SK-MEL-5 (cell line): Measurements from ENCODE around the gene CRACR2B. TPM values are rescaled to one million over a fixed set of nuclear protein-coding genes. Genes with fewer than 3 reads are reported as not detected.

Experiments
- DNase-seq: peaks from one replicate; pipeline ENCODE4 v3.0.0-alpha.2; 2016; ENCODE audit warnings: low read depth, low spot score
- in situ Hi-C: cut with HindIII; loops from 2 replicates; pipeline ENCODE4 v1.10.0; 2016; ENCODE audit warnings: low sequenced_read_pairs, high pct_unique_total_duplicates, low pct_unique_long_range_greater_than_20kb
- polyA plus RNA-seq, 2 experiments: library from polyadenylated mRNA; depleted of rRNA; stranded (reverse); fragments of >200 nt; gene quantifications; 2 replicates each; pipeline ENCODE4 v1.2.3, GENCODE V29; 2015
- total RNA-seq: library from RNA; depleted of rRNA; stranded (reverse); fragments of >200 nt; shearing (Covaris generic); gene quantifications from 2 replicates; pipeline ENCODE4 v1.2.3, GENCODE V29; 2014; rRNA removed

The CRACR2B gene
- not detected in 2 replicates for total RNA-seq
- not detected in 2 replicates for polyA plus RNA-seq (2015; cell fraction: cytosol; rRNA removed)
- polyA plus RNA-seq (2015; cell fraction: nucleus; rRNA removed), result 0.62 TPM in 1 of 2 replicates, not detected in the other

DNA sequence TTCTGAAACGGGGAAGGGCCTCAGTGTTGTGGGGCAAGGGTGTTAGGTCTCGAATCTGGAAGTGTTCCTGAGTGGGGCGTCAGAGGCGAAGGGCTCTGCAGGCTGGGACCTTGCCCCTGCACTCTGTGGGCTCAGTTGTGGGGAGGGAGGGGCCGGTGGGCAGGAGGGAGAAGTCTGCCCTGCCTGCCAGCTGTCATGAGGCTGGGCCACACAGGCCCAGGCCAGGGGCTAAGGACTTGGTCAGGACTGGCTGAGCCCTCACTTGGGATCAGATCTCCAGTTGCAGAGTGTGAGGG is at the start of gene CRACR2B:
TSS of gene CRACR2B (plus strand) at position 23 of the 296 bp plus-strand sequence. CDS start 689 bp downstream, outside the sequence.
- no peak for DNase-seq
- in situ Hi-C loops, result no loop called here

DNA sequence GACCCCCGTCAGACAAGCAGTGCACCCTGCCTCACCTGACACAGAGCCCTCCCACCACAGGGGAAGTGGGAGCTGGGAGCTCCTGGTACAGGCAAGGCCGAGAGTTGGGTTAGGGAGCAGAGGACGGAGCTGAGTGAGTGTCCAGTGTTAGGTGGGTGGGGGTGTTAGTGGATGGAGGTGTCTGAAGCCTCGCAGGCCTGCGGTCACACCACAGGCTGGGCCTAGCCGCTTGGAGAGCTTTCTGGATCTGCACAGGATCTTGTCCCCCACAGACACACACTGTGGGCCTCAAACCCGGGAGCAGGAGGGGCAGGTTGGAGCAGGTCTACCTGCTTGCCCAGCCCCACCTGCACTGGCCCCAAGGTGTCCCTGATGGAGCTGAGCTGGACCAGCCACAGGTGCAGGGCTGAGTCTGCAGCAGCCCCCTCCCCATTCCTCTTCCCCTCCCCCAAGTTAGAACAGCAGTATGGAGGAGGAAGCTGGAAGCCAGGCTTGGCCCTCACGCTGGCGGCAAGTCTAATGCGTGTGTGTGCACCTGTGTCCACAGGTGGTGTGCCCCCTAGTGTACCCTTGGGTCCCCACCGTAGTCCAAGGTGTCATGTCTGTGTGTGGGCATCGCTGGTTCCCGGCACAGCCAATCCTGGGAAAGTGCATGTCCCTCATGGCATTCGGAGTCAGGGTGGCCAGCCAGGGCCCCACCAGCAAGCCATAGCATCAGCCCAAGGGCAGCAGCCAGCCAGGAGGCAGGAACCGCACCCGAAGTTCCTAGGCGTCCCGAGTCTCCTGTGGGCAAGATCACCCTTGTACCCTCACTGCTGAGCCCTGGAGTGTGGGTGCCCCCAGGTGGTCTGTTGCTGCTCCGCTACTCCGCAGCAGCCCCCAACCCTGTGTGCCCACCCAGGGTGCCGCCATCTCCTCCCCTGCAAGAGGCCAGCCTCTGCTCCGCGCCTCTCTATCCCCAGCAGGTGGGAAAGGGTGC is 48.5 kb upstream of the CRACR2B start:
- in situ Hi-C loops, result no loop called here
- DNase-seq, result no peak

DNA sequence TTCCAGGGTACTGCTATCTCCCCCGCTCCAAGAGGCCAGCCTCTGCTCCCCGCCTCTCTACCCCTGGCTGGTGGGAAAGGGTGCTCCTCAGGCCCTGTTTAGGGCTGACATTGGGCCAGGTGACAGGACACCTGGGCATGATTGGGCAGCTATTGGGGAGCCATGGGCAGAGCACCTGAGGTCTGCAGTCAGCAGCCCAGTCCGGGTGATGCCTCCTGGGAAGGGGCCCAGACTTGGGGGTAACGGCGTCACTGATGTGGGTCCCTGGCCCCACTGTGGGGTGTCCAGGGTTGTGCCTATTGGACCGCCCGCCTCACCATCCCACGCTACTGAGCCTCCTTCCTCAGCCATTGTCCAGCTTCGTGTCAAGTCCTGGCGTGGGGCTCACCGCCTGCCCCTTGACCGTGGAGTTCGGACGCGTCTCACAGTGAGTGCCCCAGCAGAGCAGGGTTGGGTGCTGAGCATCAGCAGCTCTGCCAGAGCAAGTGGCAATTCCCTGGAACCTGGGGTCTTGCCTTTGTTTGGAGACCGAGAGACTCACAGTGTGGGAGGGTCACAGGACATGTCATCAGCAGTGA is 47.7 kb upstream of the CRACR2B start:
- no peak for DNase-seq
- in situ Hi-C loops, result no loop called here

DNA sequence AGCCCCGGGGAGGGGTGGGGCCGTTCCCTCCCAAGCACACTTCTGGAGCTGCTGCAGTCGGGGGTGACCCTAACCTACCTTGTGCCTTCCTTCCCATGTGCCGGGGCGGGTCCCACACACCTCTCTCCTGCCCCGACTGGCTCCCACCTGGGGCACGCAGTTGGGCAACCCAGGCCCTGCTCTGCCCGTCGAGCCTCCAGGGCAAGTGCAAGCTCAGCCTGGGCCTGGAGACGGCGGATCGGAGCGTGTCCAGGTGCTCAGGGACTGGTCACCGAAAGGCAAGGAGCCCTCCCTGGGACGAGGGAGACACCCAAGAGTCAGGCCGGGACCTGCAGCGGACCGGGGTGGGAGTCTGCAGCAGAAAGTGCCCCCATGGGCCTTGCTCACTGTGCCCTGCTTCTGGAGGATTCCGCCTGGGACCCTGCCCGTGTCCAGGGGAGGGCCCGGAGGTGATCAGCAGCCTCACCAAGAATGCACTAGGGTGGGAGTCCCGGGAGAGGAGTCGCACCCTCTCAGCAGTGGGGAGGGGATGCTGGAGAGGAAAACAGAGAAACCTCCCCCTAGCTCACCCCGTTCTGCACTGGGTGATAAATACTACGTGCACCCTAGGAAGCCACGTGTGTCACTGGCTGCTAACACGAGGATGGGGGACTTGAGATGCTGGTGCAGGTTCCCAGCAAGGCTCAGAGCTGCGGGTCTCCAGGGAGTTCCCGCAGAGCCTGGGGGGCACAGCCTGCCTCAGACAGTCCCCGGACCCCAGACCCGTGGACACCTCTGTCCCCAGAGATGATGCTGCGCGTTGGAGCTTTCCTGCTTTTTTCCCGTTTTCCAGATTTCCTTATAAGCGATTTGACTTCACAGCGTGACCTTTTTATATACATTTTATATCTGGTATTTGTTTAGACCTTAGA is 45.2 kb upstream of the CRACR2B start:
- no peak for DNase-seq
- in situ Hi-C loops, result no loop called here

DNA sequence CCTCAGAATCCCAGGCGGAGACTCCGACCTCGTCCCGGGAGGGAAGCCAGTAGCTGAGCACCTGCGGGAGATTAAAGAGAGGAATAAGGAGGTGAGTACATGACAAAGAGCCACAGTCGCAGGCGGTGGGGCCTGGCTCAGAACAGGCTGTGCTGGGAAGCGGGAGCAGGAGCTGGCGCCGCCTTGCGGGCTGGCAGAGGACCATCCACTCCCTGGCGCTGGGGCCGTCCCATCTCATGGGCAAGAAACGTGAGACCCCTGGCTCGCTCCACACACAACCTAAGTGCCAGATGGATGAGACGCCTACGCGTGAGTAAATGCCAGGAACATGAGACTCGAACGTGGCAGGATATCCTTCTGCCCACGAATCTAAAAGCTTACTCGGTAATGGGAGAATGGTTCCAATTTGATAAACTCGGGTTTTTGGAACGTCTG is 44.1 kb upstream of the CRACR2B start:
- in situ Hi-C loops, result no loop called here
- peak; percentile 58 for DNase-seq

DNA sequence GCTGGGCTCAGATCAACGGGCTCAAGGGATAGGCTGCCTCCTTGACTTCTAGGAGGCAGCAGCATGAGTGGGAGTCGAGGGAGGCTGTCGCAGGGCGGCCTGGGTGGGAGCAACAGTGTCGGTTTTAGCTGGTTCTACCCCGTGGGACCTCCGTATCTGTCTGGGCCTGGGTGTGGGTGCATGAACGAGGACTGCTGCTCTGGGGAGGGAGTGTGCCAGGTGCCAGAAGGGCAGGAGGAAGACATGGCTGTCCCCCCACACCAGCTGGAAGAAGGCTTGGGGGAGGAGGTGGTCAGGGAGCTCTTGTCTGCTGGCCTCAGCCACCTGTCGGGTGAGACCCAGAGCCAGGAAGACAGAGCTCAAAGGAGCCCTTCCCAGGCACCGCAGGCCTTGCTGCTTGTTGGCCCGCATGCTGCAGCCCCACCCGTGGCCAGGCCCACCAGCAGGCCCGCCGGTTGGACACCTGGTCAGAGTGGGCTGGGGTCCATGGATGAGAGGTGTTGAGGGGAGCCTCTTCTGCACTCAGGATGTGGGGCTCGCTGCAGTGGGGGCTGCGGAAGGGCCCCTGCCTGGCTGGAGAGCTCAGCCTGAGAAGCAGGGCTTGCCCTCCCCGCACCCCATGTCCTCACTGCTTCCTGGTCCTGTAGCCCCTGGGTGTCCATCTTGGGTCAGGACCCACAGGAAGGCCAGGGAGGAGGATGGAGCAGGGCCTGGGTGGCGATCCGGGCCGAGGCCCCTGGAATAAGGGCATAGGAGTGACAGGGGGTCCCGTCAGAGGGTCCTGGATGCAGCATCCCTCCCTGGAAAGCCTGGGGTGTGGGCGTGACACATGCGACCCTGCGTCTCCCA is 41.3 kb upstream of the CRACR2B start:
- no peak for DNase-seq
- in situ Hi-C loops, result no loop called here

DNA sequence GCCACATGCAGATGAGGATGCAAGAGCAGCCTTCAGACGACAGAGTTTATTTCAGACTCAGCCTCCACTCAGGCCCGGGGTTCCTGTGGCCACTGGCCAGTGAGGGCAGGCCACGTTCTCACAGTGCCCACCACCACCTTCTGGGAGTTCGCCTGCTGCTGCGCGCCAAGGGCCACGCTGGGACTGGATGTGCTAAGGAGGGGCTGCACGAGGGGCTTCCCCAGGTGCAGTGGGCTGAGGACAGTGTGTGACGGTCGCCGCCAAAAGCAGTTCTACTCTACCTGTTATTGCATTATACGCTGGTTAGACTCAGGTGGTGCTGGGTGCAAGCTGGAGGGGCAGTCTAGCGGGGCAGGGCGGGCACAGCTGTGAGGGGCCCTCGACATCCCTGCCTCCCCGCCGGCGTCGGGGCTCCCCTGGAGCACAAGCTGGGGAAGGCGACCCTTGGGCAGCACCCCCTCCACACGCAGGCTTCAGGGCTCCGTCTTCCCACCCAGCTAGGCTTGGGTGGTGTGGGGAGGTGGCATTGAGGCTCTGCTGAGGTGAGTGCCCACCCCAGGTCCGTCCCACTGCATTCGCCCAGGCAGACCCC is 40.5 kb upstream of the CRACR2B start:
- no peak for DNase-seq

DNA sequence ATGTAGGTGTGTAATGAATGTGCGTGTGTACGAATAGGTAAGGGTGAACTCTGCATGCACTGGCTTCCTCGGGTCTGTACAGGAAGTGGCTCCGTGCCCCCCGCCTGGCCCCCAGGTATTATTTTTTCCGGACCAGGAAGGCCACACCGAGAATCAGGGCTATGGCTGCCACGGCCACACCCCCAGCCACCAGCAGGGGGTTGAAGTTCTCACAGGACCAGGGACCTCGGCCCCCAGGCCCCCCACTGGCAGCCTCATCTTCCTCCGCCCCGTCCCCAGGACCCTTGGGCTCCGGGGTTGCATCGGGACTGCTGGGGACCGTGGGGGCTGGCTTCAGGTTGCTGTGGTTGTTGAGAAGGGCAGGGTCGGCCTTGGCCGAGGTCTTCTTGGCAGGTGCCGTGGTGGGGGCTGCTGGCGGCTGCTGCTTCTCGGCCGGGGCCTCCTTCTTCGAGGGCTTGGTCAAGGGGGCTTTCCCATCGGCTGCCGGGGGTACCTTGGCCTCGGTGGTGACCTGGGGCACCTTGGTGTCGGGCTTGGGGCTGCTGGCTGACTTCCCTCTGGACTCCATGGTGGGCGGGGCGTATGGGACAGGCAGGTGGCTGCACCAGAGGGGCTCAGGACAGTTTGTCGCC is 39.6 kb upstream of the CRACR2B start:
- in situ Hi-C loops, result no loop called here

More for the DNA sequence above, 40.5 kb upstream of the CRACR2B start:
- in situ Hi-C loops, result no loop called here

DNA sequence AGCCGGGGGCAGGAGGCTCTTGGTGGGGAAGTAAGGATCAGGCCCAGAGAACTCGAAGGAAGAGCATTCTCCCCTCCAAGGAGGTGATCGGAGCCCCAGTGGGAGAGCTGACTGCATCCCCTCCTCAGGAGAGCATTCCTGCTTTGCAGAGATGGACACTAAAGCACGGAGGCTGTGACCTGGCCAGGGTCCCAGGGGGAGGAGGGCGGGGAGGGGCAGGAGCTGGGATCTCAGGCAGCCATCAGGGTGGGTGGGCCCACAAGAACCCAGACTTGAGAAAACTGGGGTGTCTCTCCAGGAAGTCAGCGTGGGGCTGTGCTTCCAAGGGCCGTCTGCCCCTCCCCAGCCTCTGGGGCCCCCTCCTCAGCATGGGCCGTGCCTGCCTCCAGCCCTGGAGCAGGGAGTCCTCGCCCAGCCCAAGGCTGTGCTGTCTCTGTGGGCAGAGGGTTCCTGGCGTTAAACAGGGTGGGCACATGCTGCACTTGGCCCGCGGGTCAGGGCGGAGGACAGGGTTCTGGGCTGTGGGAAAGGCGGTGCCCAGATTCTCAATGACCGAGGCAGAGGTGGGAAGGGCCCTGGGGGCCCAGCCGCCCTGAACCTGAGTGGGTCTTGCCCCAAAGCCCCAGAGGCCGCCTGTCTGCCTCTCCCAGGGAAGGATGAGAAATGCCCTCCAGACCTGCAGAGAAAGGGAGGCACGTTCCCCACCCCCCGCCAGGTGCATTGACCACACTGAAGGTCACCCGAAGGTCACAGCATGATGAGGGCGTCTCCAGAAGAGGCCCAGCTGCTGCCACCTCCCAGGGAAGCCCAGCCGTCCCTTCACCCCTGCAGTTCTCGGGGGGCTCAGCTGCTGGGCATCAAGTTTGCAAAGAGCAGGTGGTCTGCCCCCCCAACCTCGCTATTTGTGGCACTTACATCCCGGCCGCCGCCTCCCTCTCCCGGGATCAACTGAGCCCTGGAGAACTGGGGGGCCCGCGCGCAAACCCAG is 38.5 kb upstream of the CRACR2B start:
- in situ Hi-C loops, result no loop called here

More for the DNA sequence above, 39.6 kb upstream of the CRACR2B start:
- no peak for DNase-seq

DNA sequence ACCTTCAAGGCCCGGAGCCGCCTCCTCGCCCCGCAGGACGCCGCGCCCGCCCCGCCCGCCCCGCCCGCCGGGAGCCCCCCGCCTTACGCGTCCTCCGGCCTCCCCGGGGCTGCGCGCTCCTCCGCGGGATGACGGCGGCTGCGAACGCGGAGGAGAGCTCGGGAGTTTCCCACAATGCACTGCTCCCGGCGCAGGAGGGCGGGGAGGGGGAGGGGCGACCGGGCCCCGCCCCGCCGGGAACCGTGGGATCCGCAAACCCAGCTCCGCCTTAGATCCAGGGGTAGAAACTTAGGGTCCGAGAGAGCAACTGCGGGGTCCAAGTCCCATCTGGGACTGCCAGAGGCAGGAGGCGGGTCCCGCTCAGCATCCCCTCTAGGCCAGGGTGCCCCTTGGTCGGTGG is 37.8 kb upstream of the CRACR2B start, which contains the start of gene CEND1:
TSS of gene CEND1 (minus strand) at position 148 of the 400 bp plus-strand sequence. CDS start 1,514 bp downstream, outside the sequence.
- in situ Hi-C loops, result no loop called here
- peak; percentile 43 for DNase-seq

More for the DNA sequence above, 38.5 kb upstream of the CRACR2B start:
- DNase-seq, result no peak

DNA sequence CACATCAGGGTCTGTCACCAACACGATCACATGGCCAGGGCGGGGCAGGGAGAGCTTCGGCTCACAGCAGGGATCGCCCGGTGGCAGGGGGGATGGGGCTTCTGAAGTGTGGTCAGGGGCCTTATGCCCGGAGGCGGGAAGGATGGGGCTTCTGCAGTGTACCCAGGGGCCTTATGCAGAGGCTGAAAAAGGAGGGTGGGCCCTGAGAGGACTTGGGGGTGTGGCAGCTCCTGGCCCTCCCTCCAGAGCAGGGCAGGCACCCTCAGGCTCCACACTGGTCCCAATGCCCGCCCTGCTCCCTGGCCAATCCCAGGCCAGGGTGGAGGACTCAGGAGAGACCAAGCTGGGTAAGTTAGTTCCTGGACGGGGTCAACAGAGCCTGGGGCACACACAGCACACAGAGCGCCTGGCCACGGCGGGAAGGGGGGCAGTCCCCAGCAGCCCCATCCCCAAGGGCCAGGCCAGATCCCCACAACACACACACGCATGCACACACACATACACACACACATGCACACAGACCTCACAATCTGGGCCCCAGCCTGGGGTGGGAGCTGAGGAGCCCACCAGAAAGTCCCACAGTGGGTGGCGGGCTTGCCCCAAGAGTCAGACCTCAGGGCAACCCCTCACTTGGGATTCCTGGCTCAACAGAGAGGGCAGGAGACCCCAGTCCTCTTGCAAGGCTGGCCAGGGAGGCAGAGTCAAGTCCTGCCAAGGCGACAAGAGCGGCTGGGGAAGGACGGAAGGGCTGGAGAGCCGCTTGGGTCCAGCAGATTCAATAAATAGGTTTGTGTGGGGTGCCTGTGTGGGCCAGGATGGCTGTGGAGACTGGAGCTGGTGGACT is 36.8 kb upstream of the CRACR2B start:
- in situ Hi-C loops, result no loop called here
- DNase-seq, result no peak

DNA sequence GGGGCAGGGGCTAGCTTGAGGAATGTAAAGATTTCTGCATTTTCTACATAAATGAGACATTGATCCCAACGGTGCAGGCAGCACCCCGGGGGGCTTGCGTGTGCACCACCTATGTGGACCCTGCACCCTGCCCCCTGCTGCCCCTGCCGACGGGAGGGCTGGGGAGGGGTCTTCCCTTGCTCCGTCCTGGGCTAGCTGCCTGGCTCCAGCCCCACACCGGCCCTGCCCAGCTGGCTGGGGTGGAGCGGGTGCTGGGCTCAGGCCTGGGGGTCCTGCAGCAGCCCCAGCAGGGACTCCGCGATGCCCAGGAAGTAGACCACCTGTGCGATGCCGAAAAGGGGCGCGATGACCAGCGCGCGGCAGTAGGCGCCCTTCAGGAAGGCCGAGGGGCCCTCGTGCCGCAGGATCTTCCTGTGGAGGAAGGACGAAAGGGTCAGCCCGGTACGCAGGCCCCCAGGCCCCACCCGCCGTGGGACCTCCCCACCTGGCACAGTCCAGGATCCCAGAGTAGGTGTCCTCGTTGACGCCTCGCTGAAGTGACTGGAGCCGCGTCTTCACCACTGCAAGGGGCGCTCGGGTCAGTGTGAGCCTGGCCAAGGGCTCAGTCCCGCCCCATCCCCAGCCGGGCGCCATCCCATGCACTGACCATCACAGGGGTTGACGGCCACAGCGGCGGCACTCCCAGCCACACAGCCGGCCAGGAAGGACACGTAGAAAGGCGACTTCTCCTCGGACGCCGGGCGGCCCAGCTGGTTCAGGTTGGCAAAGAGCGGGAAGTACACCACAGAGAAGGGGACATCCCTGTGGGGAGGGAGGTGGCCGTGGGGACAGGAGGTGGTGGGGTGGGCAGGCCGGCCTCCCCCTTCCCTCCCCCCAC is 35.8 kb upstream of the CRACR2B start:
- no peak for DNase-seq
- in situ Hi-C loops, result no loop called here

DNA sequence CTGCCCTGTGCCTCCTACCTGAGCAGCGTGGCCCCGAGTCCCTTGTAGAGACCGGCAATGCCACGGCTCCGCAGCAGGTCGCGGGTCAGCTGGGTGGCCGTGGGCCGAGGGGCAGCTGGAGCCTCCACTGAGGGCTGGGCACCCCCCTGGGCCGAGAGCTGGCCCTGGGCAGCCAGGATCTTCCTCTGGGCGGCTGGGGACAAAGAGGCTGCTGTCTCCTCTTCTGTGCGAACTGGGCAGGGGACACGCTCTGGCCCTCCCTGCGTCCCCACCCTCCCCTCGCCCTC is 35.2 kb upstream of the CRACR2B start:
- in situ Hi-C loops, result no loop called here
- DNase-seq, result no peak

DNA sequence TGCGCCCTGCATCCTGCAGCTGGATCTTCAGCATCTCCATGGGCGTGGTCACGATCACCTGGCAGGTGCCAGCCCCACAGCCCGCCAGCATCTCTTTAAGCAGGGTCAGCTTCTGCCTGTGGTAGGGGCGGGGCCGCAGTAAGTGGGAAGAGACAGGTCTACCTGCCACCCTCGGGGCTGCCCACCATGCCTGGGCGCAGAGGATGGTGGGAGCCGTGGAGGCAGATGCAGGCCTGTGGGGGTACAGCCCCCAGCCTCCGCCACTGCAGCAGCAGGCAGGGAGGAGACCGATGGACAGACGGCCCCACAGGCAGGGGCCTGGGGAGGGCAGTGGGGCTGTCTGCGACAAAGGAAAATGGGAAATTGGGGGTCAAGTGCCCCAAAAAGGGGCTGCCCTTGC is 34.8 kb upstream of the CRACR2B start:
- in situ Hi-C loops, result no loop called here
- DNase-seq, result no peak
